K562 treated with DMSO at 1 percent for 12 hours (cell line): Measurements from ENCODE around the gene KLHL2. TPM values are rescaled to one million over a fixed set of nuclear protein-coding genes. Genes with fewer than 3 reads are reported as not detected.

ENCODE experiments used
- total RNA-seq: library from RNA; unstranded; fragments of 300-600 nt; gene quantifications from 2 replicates; pipeline ENCODE4 v1.2.3, GENCODE V29; 2022; ENCODE audit not compliant: insufficient read depth

The KLHL2 gene, protein sequence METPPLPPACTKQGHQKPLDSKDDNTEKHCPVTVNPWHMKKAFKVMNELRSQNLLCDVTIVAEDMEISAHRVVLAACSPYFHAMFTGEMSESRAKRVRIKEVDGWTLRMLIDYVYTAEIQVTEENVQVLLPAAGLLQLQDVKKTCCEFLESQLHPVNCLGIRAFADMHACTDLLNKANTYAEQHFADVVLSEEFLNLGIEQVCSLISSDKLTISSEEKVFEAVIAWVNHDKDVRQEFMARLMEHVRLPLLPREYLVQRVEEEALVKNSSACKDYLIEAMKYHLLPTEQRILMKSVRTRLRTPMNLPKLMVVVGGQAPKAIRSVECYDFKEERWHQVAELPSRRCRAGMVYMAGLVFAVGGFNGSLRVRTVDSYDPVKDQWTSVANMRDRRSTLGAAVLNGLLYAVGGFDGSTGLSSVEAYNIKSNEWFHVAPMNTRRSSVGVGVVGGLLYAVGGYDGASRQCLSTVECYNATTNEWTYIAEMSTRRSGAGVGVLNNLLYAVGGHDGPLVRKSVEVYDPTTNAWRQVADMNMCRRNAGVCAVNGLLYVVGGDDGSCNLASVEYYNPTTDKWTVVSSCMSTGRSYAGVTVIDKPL
- total RNA-seq, result 4.1 and 9.5 TPM in 2 replicates

DNA sequence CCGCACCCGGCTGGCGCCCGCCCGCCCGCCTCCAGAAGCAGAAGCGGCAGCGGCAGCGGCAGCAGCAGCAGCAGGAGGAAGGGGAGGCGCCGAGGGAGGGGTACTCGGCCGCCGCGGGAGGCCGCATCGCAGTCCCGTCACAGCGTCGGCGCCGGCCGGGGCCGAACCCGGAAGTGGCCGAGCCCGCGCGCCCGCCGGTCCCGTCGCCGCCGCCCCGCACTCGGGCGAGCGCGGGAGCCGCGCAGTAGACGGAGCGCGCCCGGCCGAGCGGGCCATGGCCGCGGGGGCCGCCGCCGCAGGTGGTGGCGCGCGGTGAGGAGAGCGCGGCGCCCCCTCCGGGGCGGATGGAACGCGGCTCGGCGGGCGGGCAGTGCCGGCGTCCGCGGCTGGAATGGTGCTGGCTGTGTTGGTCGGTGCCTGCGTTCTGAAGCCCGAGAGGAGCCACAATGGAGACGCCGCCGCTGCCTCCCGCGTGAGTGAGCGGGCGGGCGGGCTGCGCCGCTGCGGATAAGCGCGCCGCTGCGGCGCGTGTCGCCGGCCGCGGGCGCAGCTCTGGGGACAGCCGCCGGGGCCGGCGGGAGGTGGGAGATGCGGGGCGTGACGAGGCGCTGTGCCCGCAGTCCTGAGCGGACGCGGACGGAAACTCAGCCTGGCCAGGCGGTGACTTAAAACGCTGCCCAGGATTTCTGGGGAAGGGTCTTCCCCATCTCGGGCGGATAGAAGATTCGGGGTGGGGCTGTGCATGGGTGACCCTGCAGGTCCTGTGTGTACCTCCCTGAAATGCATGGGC lies at the start of gene KLHL2:
Gene KLHL2 (plus strand): TSS at position 131 of the 790 bp plus-strand sequence. CDS start 316 bp downstream, at position 447.

DNA sequence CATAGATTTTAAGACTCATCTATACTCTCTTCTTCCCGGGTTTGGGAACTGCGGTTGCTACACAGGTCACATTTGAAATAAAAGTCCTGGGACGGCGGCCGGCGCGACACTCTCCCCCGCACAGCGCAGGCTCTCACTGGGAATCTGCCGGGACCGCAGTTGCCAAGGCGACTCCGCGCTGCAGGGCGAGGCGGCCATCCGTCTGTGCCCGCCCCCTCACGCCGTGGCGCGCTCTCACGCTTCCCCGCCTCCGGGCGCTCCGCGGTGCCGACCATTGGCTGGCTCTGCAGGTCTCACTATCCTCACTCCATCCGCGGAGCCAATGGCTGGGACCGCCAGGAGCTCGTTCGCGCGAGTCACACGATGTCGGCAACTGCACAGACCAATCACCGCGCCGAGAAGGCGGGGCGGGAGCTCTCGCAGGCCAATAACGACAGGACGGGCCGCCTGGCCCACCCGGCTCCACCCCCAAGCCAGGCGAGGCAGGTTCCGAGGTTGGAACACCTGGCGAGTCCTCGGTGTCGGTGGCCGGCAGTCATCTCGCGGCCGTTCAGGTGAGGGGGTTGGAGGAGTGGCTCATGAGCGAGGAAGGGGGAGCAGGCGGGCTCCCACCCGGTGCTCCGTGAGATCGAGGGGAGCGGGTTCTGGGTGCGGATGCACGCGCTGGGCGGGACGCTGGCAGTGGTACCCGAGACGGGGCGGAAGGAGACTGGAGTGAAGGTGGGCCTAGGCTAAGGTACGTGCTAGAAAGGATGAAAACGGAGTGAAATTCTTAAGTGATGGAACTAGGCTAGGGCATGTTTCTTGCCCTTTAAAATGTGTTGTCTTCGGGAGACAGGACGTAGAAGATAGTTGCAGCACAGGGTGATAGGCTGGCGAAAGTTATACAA lies 120.1 kb downstream of the KLHL2 start, which contains the start of gene MSMO1:
Gene MSMO1 (plus strand): TSS at position 459 of the 890 bp plus-strand sequence. CDS start 5,702 bp downstream, outside the sequence.

Other genes with a start within 250 kb of the KLHL2 start
- 0.47 TPM in 1 of 2 replicates, not detected in the other for gene TRIM61, start 229.9 kb upstream of the KLHL2 start, total RNA-seq
- gene TRIM60, start 175.6 kb upstream of the KLHL2 start, total RNA-seq, result not detected in 2 replicates
- not detected in 2 replicates for gene TRIM75, start 153.7 kb upstream of the KLHL2 start, total RNA-seq
- gene TMEM192, start 94.7 kb upstream of the KLHL2 start, total RNA-seq, result 5.7 and 7.2 TPM in 2 replicates
- gene MSMO1, start 120.1 kb downstream of the KLHL2 start, total RNA-seq, result 12.2 and 18.9 TPM in 2 replicates
- gene CPE, start 171.4 kb downstream of the KLHL2 start, total RNA-seq, result not detected in 2 replicates